Peyer's patch (tissue), 4 donors: ENCODE results near the gene ABHD2. TPM values are rescaled to one million over a fixed set of nuclear protein-coding genes. Genes with fewer than 3 reads are reported as not detected.

Experiments
- DNase-seq, 3 donors: peaks; one replicate each; pipeline ENCODE4 v3.0.0-alpha.2; 2017 to 2019
- H3K27ac ChIP-seq, 4 donors: fragments of 200-600 bp; sonication (generic); one replicate each; pipeline ENCODE4 v1.5.1; 2016 to 2019
- H3K27me3 ChIP-seq, 2 donors: fragments of 200-600 bp; sonication (generic); one replicate each; pipeline ENCODE4 v1.5.1; 2019
- H3K36me3 ChIP-seq, 3 donors: fragments of 200-600 bp; sonication (generic); one replicate each; pipeline ENCODE4 v1.5.1; 2016 to 2019
- H3K4me1 ChIP-seq, 4 donors: fragments of 200-600 bp; sonication (generic); one replicate each; pipeline ENCODE4 v1.5.1; 2016 to 2019
- H3K4me3 ChIP-seq, 4 donors: fragments of 200-600 bp; sonication (generic); 1 replicate in 3 of 4; 2 replicates in 1 of 4; pipeline ENCODE4 v1.5.1; 2016 to 2019; ENCODE audit warnings: mild to moderate bottlenecking in 1 of 4
- H3K9me3 ChIP-seq, 4 donors: fragments of 200-600 bp; sonication (generic); one replicate each; pipeline ENCODE4 v1.5.1; 2016 to 2019; ENCODE audit warnings: mild to moderate bottlenecking in 1 of 4
- CTCF ChIP-seq, 6 experiments: fragments of 450-650 bp in 4 of 6; fragments of 200-600 bp in 2 of 6; sonication (generic) in 1 of 6; IDR thresholded peaks; one replicate each; pipeline ENCODE4 v1.5.1; 2017 to 2019; ENCODE audit warnings: antibody characterized with exemption in 6 of 6, mild to moderate bottlenecking in 3 of 6, moderate library complexity in 1 of 6
- POLR2A ChIP-seq, 2 donors: fragments of 450-650 bp; IDR thresholded peaks; one replicate each; pipeline ENCODE4 v1.5.1; 2017; ENCODE audit warnings: antibody characterized with exemption in 2 of 2, mild to moderate bottlenecking in 2 of 2, moderate library complexity in 2 of 2
- total RNA-seq, 4 donors: library from RNA; depleted of rRNA; stranded (reverse); fragments of >200 nt; gene quantifications; one replicate each; pipeline ENCODE4 v1.1.0, GENCODE V29; 2016

The ABHD2 gene
- total RNA-seq, 4 donors from 2014 or later: 75.9 to 190 (median 121) TPM

GRCh38 chr15:89111352-89111751, 23.1 kb downstream of the ABHD2 start:
- no peak for TF ChIP-seq CTCF (IDR thresholded peaks at IDR 0.05)
- TF ChIP-seq POLR2A (IDR thresholded peaks at IDR 0.05): no peak
- peaks cover 0 to 4% (median 0%) of the 10 kb centered on the region in 3 donors for H3K36me3 ChIP-seq
- H3K9me3 ChIP-seq: no peaks in the 10 kb centered on the region
- DNase-seq: no peak
- peaks cover 0 to 51% (median 9%) of the 10 kb centered on the region in 4 donors for H3K4me1 ChIP-seq
- H3K27ac ChIP-seq: peak overlapping the region in 3 of 4 donors; percentile 69 to 87 (median 86)
- H3K4me3 ChIP-seq: no peak overlapping the region
- H3K27me3 ChIP-seq: no peaks in the 10 kb centered on the region

GRCh38 chr15:89111961-89112340, 23.7 kb downstream of the ABHD2 start:
- no peaks in the 10 kb centered on the region for H3K27me3 ChIP-seq
- peak overlapping the region in 3 of 4 donors; percentile 69 to 87 (median 86) for H3K27ac ChIP-seq
- H3K9me3 ChIP-seq: no peaks in the 10 kb centered on the region
- H3K4me1 ChIP-seq: peaks cover 0 to 51% (median 9%) of the 10 kb centered on the region in 4 donors
- no peak overlapping the region for H3K4me3 ChIP-seq
- DNase-seq: no peak
- peaks cover 0 to 9% (median 0%) of the 10 kb centered on the region in 3 donors for H3K36me3 ChIP-seq
- TF ChIP-seq CTCF (IDR thresholded peaks at IDR 0.05) (no peak), POLR2A (IDR thresholded peaks at IDR 0.05) (no peak)

- Histone ChIP-seq H3K27ac (peak overlapping the region in 3 of 4 donors; percentile 69 to 87 (median 86)), H3K4me1 (peaks cover 0 to 51% (median 9%) of the 10 kb centered on the region in 4 donors), H3K4me3 (no peak overlapping the region), H3K36me3 (peaks cover 0 to 14% (median 0%) of the 10 kb centered on the region in 3 donors), H3K9me3 (no peaks in the 10 kb centered on the region), H3K27me3 (no peaks in the 10 kb centered on the region)
- TF ChIP-seq CTCF (IDR thresholded peaks at IDR 0.05) (no peak), POLR2A (IDR thresholded peaks at IDR 0.05) (peak in 1 of 2 donors; percentile 82)
- peak in 2 of 3 donors; percentile 84 to 87 for DNase-seq
These were observed 24.2 kb downstream of the ABHD2 start for GRCh38 chr15:89112341-89112971.

GRCh38 chr15:89113296-89114024, 25.2 kb downstream of the ABHD2 start:
- Histone ChIP-seq H3K36me3 (peaks cover 0 to 24% (median 0%) of the 10 kb centered on the region in 3 donors), H3K9me3 (no peaks in the 10 kb centered on the region), H3K4me1 (peaks cover 0 to 55% (median 9%) of the 10 kb centered on the region in 4 donors), H3K4me3 (no peak overlapping the region), H3K27ac (peak overlapping the region in 3 of 4 donors; percentile 69 to 87 (median 86)), H3K27me3 (no peaks in the 10 kb centered on the region)
- TF ChIP-seq CTCF (IDR thresholded peaks at IDR 0.05) (no peak), POLR2A (IDR thresholded peaks at IDR 0.05) (no peak)
- DNase-seq: no peak

GRCh38 chr15:89114990-89115389, 26.7 kb downstream of the ABHD2 start:
- no peak for TF ChIP-seq POLR2A (IDR thresholded peaks at IDR 0.05)
- no peak for TF ChIP-seq CTCF (IDR thresholded peaks at IDR 0.05)
- peaks cover 0 to 27% (median 0%) of the 10 kb centered on the region in 3 donors for H3K36me3 ChIP-seq
- H3K27ac ChIP-seq: peak overlapping the region in 3 of 4 donors; percentile 47 to 88 (median 72)
- no peak overlapping the region for H3K4me3 ChIP-seq
- no peak for DNase-seq
- peaks cover 0 to 70% (median 12%) of the 10 kb centered on the region in 4 donors for H3K4me1 ChIP-seq
- H3K9me3 ChIP-seq: no peaks in the 10 kb centered on the region
- no peaks in the 10 kb centered on the region for H3K27me3 ChIP-seq
